Activated CD8-positive, alpha-beta memory T cell treated with anti-CD3 and anti-CD28 coated beads, Interleukin-2, amount 50 U/mL, for 1 hour (primary cell): ENCODE results near the gene CST2.
"Not testable (repeated sequence)": the region's sequence is repeated elsewhere in the genome, so short reads cannot be mapped to it uniquely, and the experiment has no call there.

Source experiments
- DNase-seq: peaks from one replicate; pipeline ENCODE4 v3.0.0-alpha.2; 2020; ENCODE audit errors: extremely low read depth

The CST2 gene, protein sequence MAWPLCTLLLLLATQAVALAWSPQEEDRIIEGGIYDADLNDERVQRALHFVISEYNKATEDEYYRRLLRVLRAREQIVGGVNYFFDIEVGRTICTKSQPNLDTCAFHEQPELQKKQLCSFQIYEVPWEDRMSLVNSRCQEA

DNA sequence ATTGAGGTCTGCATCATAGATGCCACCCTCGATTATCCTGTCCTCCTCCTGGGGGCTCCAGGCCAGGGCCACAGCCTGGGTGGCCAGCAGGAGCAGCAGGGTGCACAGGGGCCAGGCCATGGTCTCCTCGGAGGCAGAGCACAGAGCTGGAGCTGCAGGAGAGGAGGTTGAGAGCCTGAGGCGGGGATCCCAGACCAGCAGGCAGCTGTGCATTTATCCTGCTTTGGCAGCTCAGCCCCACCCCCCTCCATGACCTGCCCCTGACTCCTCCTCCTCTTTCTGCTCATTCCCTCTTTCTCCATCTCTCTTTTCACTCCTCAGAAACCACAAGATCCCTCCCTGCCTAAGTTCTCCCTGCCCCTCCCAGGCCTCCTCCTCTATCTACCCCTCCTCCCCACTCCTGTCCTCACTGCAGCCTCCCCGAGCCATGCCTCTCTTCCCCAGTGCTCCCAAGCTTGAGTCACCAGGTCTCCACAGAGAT lies at the start of gene CST2:
CST2 (minus strand) TSS at position 189 of the 481 bp plus-strand sequence; CDS start at position 120, 69 bp downstream.
- DNase-seq, result no peak

DNA sequence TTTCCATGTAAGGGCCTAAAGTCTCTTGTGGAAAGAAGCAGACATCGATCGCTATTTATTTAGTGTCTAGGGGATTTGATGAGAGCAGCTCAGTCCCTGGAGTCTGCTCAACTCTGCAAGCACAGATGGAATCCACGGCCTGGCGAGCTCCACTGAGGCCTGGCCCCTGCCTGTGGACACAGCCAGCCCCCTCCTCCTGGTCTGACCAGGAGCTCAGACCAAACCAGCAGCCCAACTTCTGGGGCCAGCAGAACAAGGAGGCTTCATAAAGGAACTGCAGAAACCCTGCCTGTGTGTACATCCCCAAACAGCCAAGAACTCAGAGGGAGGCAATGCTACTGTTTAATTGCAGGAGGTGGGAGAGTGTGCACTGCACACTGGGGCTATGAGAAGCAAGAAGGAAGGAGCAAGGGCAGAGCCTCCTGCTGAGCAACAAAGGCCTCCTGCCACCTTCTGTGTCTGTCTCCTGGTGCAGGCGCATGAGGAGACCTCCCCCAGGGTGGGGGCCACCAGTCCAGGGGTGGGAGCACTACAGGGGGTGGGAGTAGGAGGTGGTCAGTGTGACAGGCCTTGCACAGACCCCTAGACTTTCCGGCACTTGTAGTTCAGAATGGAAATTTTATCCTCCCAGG lies 49.2 kb upstream of the CST2 start:
- no peak for DNase-seq

DNA sequence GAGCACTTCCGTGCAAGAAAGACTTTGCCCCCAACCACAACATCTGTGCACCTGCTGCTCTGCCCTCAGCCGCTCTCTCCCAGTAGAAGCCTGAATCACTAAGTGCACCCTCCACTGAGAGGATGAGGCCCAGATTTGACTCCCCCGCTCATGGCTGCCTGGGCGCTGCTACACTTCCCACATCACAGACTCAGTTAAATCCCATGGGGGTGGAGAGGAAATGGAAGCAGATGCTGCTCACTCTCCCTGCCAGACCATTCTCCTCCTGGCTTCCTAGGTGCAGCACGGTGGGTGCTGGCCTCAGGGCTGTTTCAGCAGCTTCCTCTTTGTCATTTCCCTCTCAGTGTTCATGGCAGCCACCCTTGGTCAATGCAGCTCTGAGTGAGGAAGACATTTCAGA lies 48.2 kb upstream of the CST2 start:
- no peak for DNase-seq

DNA sequence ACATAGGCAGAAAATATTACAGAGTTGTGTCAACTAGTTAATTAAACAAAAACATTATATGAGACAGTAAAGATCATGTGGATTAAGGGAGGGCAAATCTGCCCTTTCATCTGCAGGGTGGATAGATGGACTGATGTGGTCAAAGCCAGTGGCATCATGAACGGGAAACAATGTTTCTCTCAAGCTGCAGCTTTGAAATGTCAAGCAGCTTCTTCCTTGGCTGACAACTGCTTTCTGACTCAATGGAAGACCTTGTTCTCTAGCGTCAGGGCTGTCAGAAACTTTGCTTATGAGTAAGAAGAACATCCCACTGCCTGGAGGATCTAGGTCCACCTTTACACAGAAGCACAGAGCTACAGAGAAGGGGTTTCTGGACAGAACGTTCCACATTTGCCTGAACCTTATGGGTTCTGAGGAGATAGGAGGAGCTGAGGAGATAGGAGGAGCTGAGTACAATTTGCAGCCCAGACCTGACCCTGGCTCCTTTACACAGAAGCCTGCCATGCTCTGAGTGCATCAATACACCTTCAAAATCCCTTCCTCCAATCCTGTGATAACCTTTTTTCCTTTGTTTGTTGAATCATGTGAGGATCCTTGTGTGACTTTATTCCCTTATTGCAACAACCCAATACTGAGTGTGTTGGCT lies 47.0 kb upstream of the CST2 start:
- no peak for DNase-seq

DNA sequence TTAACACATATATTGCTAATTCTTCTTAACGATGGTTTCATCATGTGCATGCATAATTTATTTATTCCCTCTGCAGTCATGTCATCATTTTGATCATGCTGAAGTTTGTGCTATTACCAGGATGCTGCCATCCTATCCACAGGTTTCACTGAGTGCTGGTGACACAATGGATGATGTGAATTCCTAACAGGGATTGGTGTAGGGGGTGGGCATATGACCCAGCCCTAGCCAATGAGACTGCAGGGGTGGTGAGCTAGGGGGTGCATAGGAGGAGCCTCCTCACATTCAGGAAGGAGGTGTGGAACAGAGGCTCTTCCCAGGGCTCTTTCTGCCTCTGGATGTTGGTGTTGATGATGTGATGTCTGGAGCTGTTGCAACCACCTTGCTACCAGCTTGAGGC lies 45.5 kb upstream of the CST2 start:
- no peak for DNase-seq

DNA sequence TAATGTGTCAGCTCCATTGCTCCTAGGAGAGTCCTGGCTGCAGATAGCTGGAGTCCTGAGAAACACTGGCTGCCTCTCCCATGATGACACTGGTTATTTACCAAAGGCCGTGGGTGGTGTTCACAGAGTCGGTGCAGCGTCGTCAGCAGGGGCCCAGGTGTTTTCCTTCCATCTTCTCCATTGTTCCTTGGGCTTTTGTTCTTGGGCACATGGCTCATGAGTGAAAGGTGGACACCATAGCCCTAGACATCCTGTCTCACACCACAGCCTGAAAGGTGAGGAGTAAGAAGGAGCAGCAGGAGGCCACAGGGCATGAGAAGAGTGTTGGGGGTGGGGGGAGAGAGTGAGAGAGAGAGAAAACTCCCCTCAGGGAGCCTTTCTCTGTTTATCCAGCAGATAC lies 43.9 kb upstream of the CST2 start:
- no peak for DNase-seq

DNA sequence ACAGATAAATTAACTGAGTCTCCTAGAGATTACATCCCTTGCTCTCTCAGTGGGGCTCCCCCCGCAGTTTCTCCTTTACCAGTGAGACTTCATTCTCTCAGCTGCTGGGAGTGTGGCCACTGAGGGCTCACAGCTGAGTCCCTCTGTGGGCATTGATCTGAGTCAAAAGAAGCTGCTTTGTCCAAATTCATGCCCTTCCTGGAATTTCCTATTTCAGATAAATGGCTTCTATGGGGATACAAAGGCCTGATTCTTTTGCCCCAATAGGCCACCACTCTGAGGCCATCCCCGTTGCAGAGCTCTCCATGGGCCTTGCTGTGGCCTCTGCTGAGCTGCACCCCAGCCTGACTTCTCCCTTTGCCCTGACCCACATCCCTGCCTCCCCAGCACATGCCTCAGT lies 43.0 kb upstream of the CST2 start:
- DNase-seq, result no peak

DNA sequence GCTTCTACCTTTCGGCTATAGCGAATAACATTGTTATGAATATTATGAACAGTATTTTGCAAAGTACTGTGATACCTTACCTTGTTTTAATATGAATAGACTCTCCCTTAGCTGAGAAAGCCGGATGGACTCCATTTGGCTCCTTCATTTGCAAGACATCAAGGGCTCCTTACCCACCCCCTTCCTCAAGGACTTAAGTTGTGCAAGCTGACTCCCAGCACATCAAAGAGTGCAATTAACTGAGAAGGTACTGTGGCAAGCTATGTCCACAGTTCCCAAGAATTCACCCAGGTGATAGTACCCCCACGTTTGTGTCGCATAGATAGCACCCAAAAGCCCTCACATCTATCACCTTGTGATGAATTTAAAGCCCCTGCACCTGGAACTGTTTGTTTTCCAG lies 41.8 kb upstream of the CST2 start:
- no peak for DNase-seq

DNA sequence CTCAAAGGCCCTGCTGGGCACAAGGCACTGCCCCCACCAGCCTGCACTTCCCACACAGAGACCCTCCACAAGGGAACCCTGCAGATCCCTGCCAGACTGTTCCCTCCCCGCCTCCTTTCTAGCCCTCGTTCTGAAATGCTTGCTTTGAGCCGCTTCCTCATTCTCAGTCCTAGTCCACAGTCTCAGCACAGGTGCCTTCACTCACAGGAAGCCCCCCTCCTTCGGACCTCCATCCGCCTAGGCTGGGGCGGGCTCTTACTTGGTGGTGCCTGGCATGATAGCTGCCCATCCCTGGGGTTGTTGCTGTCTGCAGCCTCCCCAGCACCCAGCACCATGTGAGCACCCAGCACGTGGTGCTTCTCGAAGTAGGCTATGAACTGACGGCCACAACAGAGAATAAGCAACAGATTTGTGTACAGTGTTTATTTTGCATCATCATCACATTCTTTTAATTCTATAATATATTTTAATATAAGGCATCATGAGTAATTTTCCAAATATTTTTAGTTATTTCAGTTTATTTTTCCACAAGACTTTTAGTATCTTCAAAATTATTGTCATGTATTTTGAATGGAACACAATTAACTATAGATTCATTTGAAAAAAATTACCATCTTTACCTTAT lies 40.7 kb upstream of the CST2 start:
- no peak for DNase-seq

DNA sequence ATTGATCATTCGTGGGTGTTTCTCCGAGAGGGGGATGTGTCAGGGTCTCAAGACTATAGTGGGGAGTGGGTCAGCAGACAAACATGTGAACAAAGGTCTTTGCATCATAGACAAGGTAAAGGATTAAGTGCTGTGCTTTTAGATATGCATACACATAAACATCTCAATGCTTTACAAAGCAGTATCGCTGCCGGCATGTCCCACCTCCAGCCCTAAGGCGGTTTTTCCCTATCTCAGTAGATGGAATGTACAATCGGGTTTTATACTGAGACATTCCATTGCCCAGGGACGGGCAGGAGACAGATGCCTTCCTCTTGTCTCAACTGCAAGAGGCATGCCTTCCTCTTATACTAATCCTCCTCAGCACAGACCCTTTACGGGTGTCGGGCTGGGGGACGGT lies 34.2 kb upstream of the CST2 start:
- DNase-seq, result not testable (repeated sequence)

DNA sequence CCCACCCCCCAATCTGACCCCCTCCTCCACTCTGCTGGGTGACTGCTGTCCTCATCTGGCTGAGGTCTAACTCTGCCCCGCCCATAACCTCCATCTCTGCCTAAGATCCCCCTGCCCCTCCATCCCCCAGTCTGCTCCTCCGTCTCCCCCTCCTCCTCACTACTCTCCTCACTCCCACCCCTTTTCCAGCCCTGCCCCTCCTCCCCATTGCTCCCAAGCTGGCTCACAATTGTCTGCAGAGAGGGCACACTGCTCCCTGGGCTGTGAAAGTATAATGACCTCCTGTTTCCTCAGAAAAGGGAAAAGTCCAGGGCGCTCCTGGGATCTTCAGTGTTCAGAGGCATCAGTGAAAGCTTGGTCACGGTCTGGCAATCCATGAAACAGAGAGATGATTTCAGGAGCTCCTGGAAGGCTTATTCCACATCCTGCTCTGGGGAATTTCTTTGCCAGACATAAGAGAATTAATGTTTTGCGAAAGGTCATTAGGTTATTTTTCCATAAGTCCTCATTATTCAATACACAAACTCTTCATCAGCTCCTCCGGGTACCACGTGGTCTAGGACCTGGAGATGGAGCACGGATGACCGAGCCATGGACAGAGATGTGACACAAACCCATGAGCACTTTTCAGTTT lies 31.6 kb upstream of the CST2 start:
- no peak for DNase-seq

DNA sequence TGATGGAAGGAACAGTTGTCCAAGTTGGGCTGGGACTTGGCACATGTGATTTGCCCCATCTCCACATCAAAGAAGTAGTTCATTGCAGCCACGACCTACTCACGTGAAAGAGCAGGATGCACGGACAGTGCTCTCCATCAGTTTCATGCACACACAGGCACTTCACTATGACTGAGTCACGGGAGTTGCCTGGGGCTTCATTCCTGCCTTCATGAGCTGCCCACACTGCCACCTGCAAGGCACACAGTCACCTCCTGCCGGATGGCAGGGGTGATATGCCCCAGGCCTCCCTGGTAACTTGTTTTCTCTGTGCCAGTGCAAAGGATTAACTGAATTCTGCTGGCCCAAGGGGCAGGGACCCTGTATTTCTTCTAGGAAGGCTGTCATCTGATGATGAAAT lies 30.2 kb upstream of the CST2 start:
- DNase-seq, result no peak

DNA sequence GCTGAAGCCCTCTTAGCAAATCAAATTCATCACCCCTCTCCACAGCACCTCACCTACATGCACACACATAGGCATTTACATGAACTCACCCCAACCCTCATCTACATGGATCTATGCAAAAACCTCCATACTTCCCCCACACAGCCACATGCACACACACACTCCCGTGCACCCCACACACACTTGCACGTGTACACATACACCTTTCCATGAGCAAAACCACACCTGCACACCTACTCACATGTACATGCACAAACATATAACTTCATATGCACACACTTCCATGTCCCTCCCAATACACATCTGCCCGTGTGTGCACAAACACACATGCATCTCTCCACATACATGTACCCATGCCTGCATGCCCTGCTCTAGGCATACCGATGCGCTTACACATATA lies 29.7 kb upstream of the CST2 start:
- DNase-seq, result no peak

DNA sequence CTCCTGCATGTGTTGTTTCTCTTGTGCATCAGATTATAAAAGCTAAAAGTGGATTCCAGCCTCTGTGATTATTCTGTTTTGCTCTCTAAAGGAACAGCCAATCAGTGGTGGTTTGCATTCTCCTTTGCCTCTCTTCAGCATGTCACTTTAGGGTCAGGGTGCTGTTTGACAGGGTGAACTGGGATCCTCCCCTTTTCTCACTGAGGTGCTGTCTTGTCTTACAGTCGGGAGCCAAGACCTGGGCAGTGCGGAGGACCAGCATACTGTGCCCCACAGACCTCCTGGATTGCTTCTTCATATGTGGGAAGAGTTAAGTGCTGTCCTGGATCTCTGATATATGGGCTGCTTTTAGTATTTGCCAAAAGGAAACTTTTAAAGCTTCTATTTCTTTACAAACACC lies 15.2 kb upstream of the CST2 start:
- DNase-seq, result no peak

DNA sequence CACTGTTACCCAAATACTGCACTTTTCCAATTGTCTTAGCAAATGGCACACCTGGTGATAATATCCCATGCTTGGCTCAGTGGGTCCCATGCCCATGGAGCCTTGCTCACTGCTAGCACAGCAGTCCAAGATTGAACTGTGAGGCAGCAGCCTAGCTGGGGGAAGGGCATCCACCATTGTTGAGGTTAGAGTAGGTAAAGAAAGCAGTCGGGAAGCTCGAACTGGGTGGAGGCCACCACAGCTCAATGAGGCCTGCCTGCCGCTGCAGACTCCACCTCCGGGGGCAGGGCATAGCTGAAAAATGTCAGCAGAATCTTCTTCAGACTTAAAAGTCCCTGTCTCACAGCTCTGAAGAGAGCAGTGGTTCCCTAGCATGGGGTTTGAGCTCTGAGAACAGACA lies 9.2 kb upstream of the CST2 start:
- DNase-seq, result no peak

DNA sequence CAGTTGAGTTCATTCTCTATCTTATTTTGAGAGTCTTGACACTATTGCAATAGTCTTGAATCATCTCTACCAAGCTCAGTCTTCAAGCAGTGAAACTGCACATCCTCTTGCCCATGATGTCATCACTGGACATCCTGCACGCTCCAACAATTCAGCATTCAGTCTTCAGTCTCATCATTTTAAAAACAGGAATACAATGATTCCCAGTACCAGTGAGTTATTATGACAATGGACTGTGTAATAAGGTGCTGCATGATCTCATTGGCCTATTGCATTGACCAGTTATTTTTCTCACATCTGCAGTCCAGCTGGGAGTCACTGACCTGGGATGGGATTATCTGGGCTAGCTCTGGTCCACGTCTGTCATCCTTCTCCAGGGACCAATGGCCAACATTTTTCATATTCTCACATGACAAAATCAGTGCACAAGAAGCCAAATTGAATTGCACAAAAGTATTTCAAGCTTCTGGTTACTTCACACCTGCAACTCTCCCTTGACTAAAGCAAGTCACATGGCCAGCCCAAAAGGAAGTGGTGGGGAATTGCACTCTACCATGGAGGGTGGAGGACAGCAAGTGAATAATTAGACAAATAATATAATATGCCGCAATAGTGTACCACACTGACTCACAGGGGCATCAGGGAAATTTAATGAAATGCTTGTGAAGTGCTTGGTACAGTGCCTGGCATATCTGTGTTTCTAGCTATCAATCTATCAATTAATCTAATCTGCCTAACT lies 6.4 kb upstream of the CST2 start:
- no peak for DNase-seq

DNA sequence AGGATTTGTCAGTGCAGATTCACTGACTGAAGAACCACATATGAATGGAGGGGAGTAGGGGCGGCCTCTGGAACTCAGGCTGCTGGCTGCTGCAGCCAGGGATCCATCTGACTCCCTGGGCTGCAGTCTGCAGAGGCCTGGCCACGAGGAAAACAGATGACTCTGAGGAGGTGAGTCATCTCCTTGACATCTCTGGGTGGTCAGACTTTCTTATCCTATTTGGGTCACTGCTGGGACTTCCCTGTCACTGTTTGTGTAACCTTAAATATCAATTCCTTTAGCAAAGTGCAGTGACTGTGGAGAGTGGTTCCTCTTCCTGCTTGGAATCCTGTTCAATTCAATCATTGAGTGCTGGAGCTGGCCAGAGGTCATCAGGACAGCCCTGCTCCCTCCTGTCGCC lies 5.4 kb upstream of the CST2 start:
- not testable (repeated sequence) for DNase-seq

DNA sequence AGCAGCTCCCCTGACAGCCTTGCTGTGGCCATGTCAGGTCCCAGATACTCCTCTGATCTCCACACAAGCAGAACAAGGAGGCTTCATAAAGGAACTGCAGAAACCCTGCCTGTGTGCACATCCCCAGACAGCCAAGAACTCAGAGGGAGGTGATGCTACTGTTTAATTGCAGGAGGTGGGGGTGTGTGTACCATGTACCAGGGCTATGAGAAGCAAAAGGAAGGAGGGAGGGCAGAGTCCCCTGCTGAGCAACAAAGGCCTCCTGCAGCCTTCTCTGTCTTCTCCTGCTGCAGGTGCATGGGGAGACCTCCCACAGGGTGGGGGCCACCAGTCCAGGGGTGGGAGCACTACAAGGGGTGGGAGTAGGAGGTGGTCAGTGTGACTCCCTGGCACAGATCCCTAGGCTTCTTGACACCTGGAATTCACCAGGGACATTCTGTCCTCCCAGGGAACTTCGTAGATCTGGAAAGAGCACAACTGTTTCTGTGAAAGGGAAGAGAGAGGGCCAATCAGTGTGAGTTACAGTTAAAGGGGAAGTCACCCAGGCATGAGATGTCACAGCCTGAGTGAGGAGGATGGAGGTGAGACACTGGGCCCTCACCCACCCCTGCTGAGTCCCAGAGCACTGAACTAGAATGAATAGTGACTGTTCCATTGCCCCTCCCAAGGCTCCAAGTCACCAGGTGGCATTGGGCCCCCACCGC lies 2.8 kb downstream of the CST2 start:
- no peak for DNase-seq

DNA sequence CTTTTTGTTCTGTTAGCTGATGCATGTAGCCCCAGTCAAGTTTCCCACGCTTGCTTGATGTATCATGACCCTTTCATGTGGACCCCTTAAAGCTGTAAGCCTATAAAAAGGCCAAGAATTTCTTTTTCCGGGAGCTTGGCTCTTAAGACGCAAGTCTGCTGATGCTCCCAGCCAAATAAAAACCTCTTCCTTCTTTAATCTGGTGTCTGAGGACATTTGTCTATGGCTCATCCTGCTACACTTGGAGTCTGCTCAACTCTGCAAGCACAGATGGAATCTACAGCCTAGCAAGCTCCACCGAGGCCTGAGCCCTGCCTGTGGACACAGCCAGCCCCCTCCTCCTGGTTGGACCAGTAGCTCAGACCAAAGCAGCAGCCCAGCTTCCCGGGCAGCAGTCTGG lies 3.4 kb downstream of the CST2 start:
- DNase-seq, result no peak

DNA sequence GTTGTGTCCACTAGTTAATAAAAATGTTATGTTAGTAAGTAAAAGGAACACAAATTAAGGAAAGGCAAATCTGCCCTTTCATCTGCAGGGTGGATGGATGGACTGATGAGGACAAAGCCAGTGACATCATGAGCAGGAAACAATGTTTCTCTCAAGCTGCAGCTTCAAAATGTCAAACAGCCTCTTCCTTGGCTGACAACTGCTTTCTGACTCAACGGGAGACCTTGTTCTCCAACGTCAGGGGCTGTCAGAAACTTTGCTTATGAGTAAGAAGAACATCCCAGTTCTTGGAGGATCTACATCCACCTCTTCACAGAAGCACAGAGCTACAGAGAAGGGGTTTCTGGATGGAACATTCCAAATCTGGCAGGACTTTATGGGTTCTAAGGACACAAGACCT lies 6.0 kb downstream of the CST2 start:
- DNase-seq, result no peak

DNA sequence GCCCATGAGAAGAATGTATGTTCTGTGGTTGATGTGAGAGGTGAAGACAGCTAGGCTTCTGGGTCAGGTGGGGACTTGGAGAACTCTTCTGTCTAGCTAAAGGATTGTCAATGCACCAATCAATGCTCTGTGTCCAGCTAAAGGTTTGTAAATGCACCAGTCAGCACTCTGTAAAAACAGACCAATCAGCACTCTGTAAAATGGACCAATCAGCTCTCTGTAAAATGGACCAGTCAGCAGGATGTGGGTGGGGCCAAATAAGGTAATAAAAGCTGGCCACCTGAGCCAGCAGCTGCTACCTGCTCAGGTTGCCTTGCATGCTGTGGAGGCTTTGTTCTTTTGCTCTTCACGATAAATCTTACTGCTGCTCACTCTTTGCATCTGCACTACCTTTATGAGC lies 15.0 kb downstream of the CST2 start:
- not testable (repeated sequence) for DNase-seq
